GM19372 (cell line): ENCODE measurements around the gene NYAP1.
A peak's percentile ranks its signal among the peaks of the same experiment; 100 is the strongest.

Experiments used
- ATAC-seq: cut with Tn5 transposase; IDR thresholded peaks from one replicate; pipeline ENCODE4 v1.9.1; 2021; ENCODE audit warnings: mild to moderate bottlenecking, low read depth, moderate library complexity; ENCODE audit not compliant: unreplicated experiment

The NYAP1 gene

GRCh38 chr7:100456562-100456961 lies 27.2 kb upstream of the NYAP1 start:
- ATAC-seq: no peak

- ATAC-seq: no peak
These were observed 26.7 kb upstream of the NYAP1 start for GRCh38 chr7:100457033-100457432.

DNA sequence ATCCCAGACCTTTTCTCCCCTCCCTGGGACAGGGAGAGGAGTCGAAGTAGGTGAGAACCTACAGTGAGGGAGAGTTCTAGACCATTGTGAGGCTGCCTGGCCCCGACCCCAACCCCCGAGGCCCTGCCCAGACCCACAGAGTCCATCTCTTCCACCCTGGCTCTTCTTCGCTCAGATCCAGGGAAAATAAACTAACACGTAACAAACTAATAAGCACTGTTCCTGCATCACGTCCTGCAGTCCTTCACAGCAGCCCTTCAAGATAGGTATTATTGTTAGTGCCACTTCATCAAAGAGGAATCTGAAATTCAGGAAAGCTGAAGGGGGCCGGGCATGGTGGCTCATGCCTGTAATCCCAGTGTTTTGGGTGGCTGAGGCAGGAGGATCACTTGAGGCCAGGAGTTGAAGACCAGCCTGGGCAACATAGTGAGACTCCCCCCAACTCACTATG lies 19.5 kb upstream of the NYAP1 start, which contains the start of gene SPACDR:
TSS of gene SPACDR (minus strand) at position 51 of the 451 bp plus-strand sequence. CDS start 235 bp downstream, outside the sequence.
- ATAC-seq: no peak

GRCh38 chr7:100464791-100465190 lies 18.9 kb upstream of the NYAP1 start:
- no peak for ATAC-seq

DNA sequence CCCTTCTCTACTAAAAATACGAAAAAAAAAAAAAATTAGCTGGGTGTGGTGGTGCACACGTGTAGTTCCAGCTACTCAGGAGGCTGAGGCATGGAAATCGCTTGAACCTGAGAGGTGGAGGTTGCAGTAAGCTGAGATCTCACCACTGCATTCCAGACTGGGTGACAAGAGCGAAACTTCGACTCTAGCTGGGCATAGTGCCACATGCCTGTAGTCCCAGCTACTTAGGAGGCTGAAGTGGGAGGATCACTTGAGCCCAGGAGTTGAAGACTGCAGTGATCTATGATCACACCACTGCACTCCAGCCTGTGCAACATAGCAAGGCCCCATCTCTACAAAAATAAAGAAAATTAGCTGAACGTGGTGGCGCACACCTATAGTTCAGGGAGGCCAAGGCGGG lies 18.4 kb upstream of the NYAP1 start:
- no peak for ATAC-seq

DNA sequence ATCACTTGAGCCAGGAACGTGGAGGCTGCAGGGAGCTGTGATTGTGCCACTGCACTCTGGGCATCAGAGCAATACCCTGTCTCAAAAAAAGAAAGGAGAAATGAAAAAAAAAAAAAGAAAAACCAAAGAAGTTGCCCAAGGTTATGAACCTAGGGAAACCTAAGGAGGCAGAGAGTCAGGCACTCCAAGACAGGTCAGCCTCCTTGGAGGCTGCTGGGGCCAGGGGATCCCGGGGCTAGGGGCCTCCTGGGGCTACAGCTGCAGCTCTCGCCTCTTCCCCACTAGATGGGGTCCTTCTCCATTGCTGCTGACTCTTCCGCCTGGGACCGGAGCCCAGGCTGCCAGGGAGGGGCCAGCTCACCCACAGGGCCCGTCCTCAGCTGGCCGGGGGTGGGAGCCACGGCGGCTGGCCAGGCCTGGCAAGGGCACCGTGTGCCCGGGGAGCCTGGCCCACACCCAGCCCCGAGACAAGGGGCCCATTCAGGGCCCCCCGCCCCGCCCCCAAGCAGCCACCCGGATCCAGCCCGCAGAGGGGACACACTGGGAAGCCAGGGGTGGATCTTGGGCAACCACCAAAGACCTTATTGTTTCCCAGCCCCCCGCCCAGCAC lies 17.9 kb upstream of the NYAP1 start:
- ATAC-seq: no peak

- no peak for ATAC-seq
These were observed 16.8 kb upstream of the NYAP1 start for GRCh38 chr7:100466653-100467605.

DNA sequence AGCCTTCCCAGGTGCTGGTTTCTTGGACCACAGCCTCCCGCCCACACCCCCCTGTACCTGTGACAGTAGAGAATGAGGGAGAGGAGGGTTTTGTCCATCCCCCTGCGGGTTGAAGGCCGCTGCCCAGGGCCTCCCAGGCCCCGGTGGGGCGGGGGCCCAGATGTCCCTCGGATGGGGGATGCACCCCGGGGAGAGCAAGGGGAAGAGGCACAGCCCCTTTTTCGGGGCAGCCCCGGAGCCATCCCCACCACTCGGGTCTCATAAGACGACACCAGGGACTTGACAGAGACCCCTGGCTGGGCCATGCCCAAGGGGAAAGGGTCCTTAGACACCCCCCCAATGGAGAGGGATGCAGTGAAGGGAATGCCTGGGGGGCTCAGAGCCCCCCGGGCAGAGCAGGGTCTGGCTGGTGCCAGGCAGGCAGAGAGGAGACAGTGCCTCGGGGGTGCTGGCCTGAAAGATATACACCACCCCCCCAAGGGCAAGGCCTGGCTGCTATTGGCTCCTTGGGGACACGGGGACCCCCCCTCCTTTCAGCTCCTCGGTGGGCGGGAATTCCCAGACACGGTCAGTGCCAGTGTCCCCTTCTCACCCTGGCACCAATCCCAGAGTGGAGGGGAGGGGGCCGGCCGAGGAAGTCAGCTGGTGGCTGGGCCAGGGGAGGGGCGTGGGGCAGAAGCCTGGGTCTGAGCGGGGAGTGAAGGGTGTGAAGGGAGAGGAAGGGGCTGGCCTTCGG lies 15.9 kb upstream of the NYAP1 start:
- ATAC-seq: no peak

- no peak for ATAC-seq
These were observed 14.3 kb upstream of the NYAP1 start for GRCh38 chr7:100469227-100470044.

DNA sequence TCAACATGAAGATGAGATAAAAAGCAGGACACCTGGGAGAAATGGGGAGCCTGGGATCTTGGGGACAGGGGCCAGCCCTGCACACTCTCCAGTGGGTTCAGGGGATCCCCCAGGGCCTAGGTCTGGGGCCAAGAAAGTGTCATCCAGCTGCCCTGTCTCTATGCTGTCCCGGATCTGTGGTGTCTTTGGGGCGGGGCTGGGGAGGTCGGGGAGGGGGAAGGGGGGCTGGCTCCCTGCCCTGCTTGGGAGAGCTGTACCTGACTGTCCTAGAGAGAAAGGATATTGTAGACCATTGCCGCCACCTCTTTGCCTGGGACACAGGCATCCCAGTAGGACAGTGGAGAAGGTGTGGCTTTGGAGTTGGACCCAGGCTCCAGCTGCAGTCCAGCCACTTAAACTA lies 12.7 kb upstream of the NYAP1 start:
- ATAC-seq: no peak

GRCh38 chr7:100472121-100472851 lies 11.4 kb upstream of the NYAP1 start:
- no peak for ATAC-seq

- no peak for ATAC-seq
These were observed 10.8 kb upstream of the NYAP1 start for GRCh38 chr7:100472854-100473499.

GRCh38 chr7:100475549-100475948 lies 8.2 kb upstream of the NYAP1 start:
- no peak for ATAC-seq

- ATAC-seq: no peak
These were observed 7.5 kb upstream of the NYAP1 start for GRCh38 chr7:100476101-100476780.

GRCh38 chr7:100476903-100477870 lies 6.5 kb upstream of the NYAP1 start:
- no peak for ATAC-seq

DNA sequence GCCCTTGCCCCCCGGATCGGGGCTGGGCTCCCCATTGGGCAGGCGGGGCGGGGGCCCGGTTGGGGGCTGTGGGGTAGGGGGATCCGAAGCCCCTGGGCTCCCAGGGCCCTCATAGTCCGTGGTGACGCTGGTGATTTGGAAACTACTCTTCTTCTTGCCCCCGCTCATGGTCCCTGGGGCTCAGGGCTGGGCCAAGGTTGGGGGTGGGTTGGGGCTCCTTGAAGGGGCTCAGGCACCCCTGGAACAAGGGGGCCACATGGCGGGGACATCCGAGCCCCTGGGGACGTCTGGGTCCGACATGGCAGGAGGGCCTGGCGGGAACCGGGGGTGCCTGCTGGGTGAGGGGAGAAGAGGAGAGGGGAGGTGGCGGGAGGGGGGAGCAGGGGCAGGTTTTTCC lies 5.9 kb upstream of the NYAP1 start:
- ATAC-seq: no peak

DNA sequence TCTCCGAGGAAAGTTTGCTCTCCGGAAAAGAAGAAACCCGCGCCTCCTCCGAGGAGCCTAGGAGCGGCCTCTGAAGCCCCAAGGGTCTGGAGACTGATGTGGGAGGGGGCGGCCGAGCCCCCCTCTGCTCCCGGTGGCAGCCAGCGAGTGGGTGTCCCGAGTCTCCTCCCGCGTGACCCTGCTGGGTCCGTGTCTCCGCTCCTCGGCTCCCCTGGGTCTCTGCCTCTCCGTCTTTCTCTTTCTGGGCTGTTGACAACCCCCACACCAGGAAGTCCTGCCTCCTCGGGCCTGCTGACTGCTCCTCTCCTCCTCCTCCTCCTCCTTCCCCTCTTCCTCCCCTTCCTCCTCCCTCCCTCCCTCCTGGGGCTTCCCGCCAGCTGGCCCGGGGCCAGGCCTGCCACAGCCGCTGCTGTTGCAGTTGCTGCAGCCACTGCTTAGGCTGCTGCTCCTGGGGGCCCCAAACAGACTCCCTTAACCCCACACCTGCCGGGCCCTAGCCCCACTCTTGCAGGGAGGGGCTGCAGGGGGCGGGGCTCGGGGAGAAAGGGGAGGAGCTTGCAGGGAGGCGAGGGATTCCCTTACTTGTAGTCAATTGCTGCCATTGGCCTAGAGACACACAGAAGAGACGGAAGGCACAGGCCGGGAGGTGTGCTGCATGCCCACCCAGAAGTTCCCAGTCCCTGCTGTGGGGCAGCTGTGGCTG lies 4.6 kb upstream of the NYAP1 start, which contains the start of gene TSC22D4:
TSS of gene TSC22D4 (minus strand) at position 257 of the 703 bp plus-strand sequence. CDS start 1,176 bp downstream, outside the sequence.
- peak; percentile 50 for ATAC-seq
